Measurements from ENCODE around the gene KIAA0930.

The KIAA0930 gene

GRCh38 chr22:45237065-45237990 is 3.4 kb downstream of the KIAA0930 start:
- DNase-seq (ENCODE audit: low read depth, low spot score) = no peak

- DNase-seq (ENCODE audit: low read depth, low spot score) = no peak
Observed at GRCh38 chr22:45235851-45236342, 4.8 kb downstream of the KIAA0930 start.

GRCh38 chr22:45235101-45235777 is 5.5 kb downstream of the KIAA0930 start:
- no peak for DNase-seq (ENCODE audit: low read depth, low spot score)

- no peak for DNase-seq (ENCODE audit: low read depth, low spot score)
Observed at GRCh38 chr22:45233827-45234226, 6.9 kb downstream of the KIAA0930 start.

- no peak for DNase-seq (ENCODE audit: low read depth, low spot score)
Observed at GRCh38 chr22:45233386-45233785, 7.3 kb downstream of the KIAA0930 start.

GRCh38 chr22:45231293-45231692 is 9.4 kb downstream of the KIAA0930 start:
- DNase-seq (ENCODE audit: low read depth, low spot score) = no peak

- no peak for DNase-seq (ENCODE audit: low read depth, low spot score)
Observed at GRCh38 chr22:45230026-45230721, 10.5 kb downstream of the KIAA0930 start.

GRCh38 chr22:45229181-45229580 is 11.5 kb downstream of the KIAA0930 start:
- no peak for DNase-seq (ENCODE audit: low read depth, low spot score)

- no peak for DNase-seq (ENCODE audit: low read depth, low spot score)
Observed at GRCh38 chr22:45228401-45228754, 12.3 kb downstream of the KIAA0930 start.

- no peak for DNase-seq (ENCODE audit: low read depth, low spot score)
Observed at GRCh38 chr22:45227645-45228400, 12.9 kb downstream of the KIAA0930 start.

- DNase-seq (ENCODE audit: low read depth, low spot score) = no peak
Observed at GRCh38 chr22:45226503-45227186, 14.0 kb downstream of the KIAA0930 start.

GRCh38 chr22:45225732-45226502 is 14.8 kb downstream of the KIAA0930 start:
- DNase-seq (ENCODE audit: low read depth, low spot score) = no peak

GRCh38 chr22:45224988-45225731 is 15.5 kb downstream of the KIAA0930 start:
- DNase-seq (ENCODE audit: low read depth, low spot score) = no peak

GRCh38 chr22:45224331-45224730 is 16.4 kb downstream of the KIAA0930 start:
- no peak for DNase-seq (ENCODE audit: low read depth, low spot score)

- DNase-seq (ENCODE audit: low read depth, low spot score) = no peak
Observed at GRCh38 chr22:45223304-45224117, 17.2 kb downstream of the KIAA0930 start.

- no peak for DNase-seq (ENCODE audit: low read depth, low spot score)
Observed at GRCh38 chr22:45221201-45221600, 19.5 kb downstream of the KIAA0930 start.

- no peak for DNase-seq (ENCODE audit: low read depth, low spot score)
Observed at GRCh38 chr22:45218976-45219375, 21.7 kb downstream of the KIAA0930 start.

- no peak for DNase-seq (ENCODE audit: low read depth, low spot score)
Observed at GRCh38 chr22:45217806-45218205, 22.9 kb downstream of the KIAA0930 start.

Data from iPS DF 19.7 (cell line).